ENCODE results near the gene BCAM.

Gene BCAM

DNA sequence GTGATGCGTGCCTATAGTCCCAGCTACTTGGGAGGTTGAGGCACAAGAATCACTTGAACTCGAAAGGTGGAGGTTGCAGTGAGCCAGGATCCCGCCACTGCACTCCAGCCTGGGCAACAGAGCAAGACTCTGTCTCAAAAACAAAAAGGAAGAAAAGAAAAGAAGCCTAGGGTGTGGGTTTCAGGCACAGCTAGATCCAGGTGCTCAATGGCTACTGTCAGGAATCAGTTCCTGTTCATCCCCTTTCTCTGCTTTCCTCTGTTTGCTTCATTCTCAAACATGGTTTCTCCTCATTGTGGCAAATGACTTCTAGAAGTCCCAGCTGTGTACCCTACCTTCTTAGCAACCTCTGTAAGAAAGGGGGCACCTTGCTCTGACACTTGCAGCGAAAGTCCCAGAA is 25.4 kb upstream of the BCAM start:
- no peak for TF ChIP-seq CTCF (conservative IDR thresholded peaks at IDR 0.05)
- H3K27ac ChIP-seq, result peak overlapping the region; percentile 78

- no peak for TF ChIP-seq CTCF (conservative IDR thresholded peaks at IDR 0.05)
- peak overlapping the region; percentile 78 for H3K27ac ChIP-seq
These were observed 23.6 kb upstream of the BCAM start for GRCh38 chr19:44785271-44785670.

DNA sequence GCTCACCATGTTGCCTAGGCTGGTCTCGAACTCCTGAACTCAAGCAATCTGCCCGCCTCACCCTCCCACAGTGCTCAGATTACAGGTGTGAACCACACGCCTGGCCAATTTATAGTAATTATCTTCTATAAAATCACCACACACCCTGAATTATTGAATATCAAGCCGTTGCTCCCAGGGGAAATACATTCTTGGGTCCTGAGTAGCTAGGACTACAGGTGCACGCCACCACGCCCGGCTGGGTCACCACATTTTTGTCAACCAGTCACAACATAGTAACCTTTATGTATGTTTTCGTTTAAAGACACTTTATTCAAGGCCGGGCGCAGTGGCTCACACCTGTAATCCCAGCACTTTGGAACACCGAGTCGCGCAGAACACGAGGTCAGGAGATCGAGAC is 22.9 kb upstream of the BCAM start:
- H3K27ac ChIP-seq, result peak overlapping the region; percentile 78; the same call in 1 of the 2 replicates
- no peak for TF ChIP-seq CTCF (conservative IDR thresholded peaks at IDR 0.05)

GRCh38 chr19:44788971-44789370 is 19.9 kb upstream of the BCAM start:
- no peak for TF ChIP-seq CTCF (conservative IDR thresholded peaks at IDR 0.05)
- peak overlapping the region; percentile 100; the same call in 1 of the 2 replicates for H3K27ac ChIP-seq

GRCh38 chr19:44789943-44790483 is 18.9 kb upstream of the BCAM start:
- TF ChIP-seq CTCF (conservative IDR thresholded peaks at IDR 0.05), result no peak
- H3K27ac ChIP-seq, result peak overlapping the region; percentile 100; the same call in 1 of the 2 replicates

- H3K27ac ChIP-seq, result peak overlapping the region; percentile 100
- no peak for TF ChIP-seq CTCF (conservative IDR thresholded peaks at IDR 0.05)
These were observed 16.6 kb upstream of the BCAM start for GRCh38 chr19:44792281-44792680.

GRCh38 chr19:44794610-44795009 is 14.3 kb upstream of the BCAM start:
- peak overlapping the region; percentile 100 for H3K27ac ChIP-seq
- no peak for TF ChIP-seq CTCF (conservative IDR thresholded peaks at IDR 0.05)

All from VCaP (cell line).